ENCODE measurements around the gene ESD.
A peak's percentile ranks its signal among the peaks of the same experiment; 100 is the strongest.
"Not testable (repeated sequence)": the region's sequence is repeated elsewhere in the genome, so short reads cannot be mapped to it uniquely, and the experiment has no call there.

The ESD gene, protein sequence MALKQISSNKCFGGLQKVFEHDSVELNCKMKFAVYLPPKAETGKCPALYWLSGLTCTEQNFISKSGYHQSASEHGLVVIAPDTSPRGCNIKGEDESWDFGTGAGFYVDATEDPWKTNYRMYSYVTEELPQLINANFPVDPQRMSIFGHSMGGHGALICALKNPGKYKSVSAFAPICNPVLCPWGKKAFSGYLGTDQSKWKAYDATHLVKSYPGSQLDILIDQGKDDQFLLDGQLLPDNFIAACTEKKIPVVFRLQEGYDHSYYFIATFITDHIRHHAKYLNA

GRCh38 chr13:46796515-46797474, at the start of gene ESD:
Gene ESD, minus strand, starts transcription at chr13:46797161. Its CDS starts 5,748 bp downstream, at chr13:46791413.
- DNase-seq (ENCODE audit: low read depth in 2 of 2) = peak; percentile 84 to 97

- no peak for DNase-seq (ENCODE audit: low read depth in 2 of 2)
These were observed 49.8 kb upstream of the ESD start for GRCh38 chr13:46846726-46847125.

DNA sequence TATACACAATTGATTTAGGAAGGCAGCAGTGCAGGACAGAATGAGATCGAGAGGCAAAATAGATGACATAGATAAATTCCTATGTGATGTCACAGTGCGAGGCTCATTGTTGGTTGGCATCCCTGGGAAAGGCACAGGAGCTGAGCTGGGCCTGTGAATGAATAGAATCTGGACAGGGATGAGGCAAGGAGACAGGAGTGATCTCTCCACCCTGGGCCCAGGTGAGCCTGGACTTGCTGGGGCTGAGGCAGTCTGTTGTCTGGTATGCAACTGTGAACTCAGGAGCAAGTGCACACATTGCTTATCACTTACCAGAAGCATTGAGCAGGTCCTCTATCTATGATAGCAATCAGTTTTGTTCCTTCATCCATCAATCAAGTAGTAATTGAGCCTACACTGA, 48.2 kb upstream of the ESD start:
- DNase-seq (ENCODE audit: low read depth in 2 of 2) = no peak

GRCh38 chr13:46844431-46844830, 47.5 kb upstream of the ESD start:
- DNase-seq (ENCODE audit: low read depth in 2 of 2) = no peak

GRCh38 chr13:46839399-46839798, 42.4 kb upstream of the ESD start:
- DNase-seq (ENCODE audit: low read depth in 2 of 2) = no peak

- no peak for DNase-seq (ENCODE audit: low read depth in 2 of 2)
These were observed 37.7 kb upstream of the ESD start for GRCh38 chr13:46834657-46835056.

- DNase-seq (ENCODE audit: low read depth in 2 of 2) = peak in 1 of 2 experiments; percentile 18
These were observed 34.7 kb upstream of the ESD start for GRCh38 chr13:46831588-46832194.

DNA sequence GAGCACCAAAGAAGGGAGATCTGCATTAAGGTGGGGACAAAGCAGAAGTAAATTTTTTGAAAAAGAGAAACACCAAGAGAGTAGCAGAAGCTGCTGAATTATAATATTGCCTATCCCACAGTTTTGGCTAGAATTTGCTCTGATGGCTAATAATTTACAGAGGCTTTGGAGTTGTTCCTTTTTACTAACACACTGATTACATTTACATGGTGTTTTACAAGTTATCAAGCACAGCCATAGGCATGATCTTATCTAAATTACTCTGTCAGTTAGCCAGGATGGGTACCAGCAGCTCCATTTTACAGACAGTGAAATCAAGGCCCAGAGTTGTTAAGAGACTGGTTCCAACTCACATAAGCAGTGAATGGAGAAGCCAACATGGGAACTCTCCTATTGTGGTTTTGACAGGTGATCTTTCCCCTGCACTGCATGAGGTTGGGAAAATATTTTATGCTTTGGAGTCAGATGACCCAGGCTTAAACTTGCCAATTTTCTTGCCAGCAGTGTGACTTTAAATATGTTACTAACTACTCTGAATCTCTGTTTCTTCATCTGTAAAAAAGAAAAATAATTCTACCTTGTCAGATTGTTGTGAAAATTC, 33.5 kb upstream of the ESD start:
- no peak for DNase-seq (ENCODE audit: low read depth in 2 of 2)

GRCh38 chr13:46822551-46822950, 25.6 kb upstream of the ESD start:
- no peak for DNase-seq (ENCODE audit: low read depth in 2 of 2)

DNA sequence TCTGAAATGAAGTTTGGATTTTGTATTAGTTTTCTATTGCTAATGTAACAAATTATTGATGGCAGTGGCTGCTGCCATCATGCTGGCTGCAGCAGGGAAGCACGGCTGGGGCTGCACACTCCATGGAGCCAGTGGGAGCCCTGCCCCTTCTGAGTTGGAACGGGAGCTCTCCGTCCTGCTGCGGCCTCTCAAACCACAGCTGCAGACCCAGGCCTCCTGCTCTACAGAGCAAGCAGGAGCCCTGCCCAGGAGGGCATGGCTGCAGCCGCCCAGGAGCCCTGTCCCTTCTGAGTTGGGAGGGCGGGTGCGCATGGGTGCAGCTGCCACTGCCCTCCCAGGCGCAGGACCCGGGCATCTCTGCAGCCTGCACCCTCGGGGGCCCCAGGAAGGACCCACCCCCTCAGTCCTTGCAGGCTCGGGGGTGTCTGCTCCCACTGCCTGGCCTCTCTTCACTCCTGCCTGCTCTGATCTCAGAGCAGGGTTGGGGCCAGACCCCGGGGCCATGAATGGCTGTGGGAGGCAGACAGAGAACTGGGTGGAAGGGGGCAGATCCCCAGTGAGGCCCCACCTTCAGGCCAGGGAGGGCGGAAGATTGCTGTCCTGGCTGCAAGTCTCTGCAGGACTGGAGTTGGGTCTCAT, 21.0 kb upstream of the ESD start:
- DNase-seq (ENCODE audit: low read depth in 2 of 2) = no peak

DNA sequence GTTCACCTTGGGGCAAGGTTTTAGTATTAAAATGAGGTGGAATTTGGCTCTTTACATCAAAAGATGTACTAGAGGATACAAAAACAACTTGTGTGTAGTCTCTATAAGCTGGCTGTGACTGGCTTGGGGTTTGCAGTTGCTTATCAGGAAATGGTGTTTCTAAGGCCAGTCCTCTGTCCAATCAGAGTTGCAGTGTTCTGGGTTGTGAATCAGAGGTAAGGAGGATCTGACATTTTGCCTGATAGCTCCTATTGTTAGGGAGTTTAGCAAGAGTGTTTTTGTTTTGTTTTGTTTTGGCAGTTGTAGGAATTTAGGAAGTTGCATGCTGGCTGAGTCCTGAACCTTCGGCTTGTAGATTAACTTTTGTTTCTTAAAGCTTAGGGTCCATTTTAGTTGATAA, 20.1 kb upstream of the ESD start:
- DNase-seq (ENCODE audit: low read depth in 2 of 2) = no peak

GRCh38 chr13:46816371-46816770, 19.4 kb upstream of the ESD start:
- no peak for DNase-seq (ENCODE audit: low read depth in 2 of 2)

DNA sequence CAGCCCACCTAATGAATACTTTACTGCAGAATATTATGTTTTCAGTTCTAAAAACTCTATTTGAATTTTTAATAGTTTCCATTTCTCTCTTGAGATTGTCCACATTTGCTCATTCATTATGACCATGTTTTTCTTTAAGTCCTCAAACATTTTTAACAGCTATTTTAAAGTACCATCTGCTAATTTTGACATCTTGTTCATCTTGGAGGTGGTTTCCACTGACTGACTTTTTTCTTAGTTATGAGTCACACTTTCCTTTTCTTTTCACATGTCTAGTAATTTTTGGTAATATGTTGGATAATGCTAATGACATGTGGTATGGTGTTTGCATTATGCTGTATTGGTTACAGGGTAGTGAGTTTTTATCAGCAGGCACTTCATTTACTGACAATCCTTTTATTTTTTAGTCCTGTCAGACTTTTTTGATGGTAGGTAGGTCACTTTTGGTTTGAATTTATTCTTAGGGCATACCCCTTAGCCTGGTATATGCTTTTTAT, 15.4 kb upstream of the ESD start:
- DNase-seq (ENCODE audit: low read depth in 2 of 2) = no peak

GRCh38 chr13:46810440-46810839, 13.5 kb upstream of the ESD start:
- no peak for DNase-seq (ENCODE audit: low read depth in 2 of 2)

DNA sequence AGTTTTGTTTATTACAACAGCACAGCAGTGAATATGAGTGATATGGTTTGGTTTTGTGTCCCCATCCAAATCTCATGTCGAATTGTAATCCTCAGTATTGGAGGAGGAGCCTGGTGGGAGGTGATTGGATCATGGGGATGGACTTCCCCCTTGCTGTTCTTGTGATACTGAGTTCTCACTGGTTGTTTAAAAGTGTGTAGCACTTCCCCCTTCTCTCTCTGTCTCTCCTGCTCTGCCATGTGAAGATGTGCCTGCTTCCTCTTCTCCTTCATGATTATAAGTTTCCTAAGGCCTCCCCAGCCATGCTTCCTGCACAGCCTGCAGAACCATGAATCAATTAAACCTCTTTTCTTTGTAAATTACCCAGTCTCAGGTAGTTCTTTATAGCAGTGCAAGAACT, 8.0 kb upstream of the ESD start:
- not testable (repeated sequence) for DNase-seq (ENCODE audit: low read depth in 2 of 2)

DNA sequence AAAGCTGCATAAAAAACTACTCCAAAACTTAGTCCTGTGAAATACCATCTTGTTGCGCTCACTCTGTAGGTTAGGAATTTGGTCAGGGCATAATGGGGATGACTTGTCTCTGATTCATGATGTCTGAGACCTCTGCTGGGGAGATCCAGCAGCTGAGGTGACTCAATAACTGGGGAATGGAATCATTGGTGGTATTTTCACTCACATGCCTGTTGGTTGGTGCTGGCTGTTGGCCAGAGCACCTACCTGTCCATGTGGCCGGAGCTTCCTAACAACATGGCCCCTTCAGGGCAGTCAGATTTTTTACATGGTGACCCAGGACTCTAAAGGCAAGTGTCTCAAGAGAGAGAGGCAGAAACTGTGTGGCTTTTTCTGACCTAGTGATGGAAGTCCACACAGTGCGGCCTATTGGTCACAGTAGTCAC, 7.4 kb upstream of the ESD start:
- no peak for DNase-seq (ENCODE audit: low read depth in 2 of 2)

DNA sequence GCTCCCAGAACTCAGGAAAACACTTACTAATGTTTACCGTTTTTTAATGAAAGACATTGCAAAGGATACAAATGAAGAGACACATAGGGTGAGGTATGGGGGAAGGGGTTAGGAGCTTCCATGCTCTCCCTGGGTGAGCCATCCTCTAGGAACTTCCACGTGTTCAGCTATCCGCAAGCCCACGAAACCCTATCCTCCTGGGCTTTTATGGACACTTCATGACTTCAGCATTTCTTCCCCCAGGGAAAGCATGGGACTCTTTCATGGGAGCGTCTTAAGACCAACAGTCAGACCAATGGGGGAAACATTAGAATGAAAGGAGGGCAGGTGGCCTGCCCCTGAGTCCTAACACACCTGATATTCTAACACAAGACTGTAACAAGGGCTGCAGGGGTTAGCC, 6.6 kb upstream of the ESD start:
- no peak for DNase-seq (ENCODE audit: low read depth in 2 of 2)

GRCh38 chr13:46801858-46802257, 4.9 kb upstream of the ESD start:
- no peak for DNase-seq (ENCODE audit: low read depth in 2 of 2)

DNA sequence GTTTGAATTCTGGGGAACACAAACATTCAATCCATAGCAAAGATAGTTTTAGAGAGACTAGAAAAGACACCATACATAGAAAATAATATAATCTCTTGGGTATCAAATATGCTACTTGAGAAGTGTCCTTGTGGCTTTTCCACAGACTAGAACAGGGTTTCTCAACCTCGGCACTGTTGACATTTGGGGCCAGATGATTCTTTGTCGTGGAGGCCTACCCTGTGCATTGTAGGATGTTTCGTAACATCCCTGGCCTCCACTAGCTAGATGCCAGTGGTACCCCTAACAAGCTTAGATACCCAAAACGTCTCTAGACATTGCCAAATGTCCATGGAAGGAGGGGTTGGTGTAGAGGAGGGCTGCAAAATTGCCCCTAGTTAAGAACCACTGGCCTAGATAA, 2.2 kb upstream of the ESD start:
- no peak for DNase-seq (ENCODE audit: low read depth in 2 of 2)

- DNase-seq (ENCODE audit: low read depth in 2 of 2) = no peak
These were observed 708 bp upstream of the ESD start for GRCh38 chr13:46797501-46798237.

DNA sequence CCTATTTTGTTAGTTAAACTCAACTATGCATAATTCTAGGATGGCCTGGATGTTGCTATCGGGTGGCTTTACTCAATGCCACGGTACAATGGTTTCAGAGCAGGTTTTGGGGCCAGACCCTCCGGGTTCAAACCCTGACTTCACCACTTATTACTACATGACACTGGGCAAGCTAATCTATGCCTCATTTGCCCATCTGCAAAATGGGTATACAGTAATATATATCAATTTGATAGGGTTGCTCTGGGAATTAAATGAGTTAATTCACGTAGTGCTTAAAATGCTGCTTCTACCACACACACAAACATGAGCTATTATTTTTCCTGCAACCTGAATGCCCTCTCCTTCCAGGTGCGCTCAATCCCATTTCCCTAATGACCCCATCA, 839 bp downstream of the ESD start:
- no peak for DNase-seq (ENCODE audit: low read depth in 2 of 2)

Data from stimulated activated CD4-positive, alpha-beta T cell treated with anti-CD3 and anti-CD28 coated beads, Interleukin-12 subunit alpha, Interleukin-12 subunit beta, amount 100 ng/mL, for 24 hours (primary cell).